ENCODE data around the gene LMAN1L. TPM values are rescaled to one million over a fixed set of nuclear protein-coding genes. Genes with fewer than 3 reads are reported as not detected.

Gene LMAN1L
- total RNA-seq, 1 donor from 2014 or later, result not detected

DNA sequence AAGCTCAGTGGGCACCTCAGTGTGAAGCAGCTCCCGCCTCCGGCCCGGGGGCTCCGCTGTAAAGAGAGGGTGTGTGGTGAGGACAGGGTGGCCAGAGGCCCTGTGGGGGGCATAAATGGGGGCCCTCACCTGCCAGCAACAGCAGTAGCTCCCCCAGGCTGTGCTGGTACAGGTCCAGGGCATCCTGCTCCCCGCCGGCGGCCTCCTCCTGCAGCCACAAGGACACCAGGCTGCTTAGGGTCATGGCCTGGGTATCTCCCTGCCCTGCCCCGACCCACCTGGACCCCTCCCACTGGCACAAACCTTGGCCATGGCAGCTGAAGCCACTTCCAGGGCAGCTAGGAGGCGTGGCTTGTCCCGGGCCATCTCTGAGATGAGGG, 25.5 kb downstream of the LMAN1L start:
- no peak for DNase-seq

DNA sequence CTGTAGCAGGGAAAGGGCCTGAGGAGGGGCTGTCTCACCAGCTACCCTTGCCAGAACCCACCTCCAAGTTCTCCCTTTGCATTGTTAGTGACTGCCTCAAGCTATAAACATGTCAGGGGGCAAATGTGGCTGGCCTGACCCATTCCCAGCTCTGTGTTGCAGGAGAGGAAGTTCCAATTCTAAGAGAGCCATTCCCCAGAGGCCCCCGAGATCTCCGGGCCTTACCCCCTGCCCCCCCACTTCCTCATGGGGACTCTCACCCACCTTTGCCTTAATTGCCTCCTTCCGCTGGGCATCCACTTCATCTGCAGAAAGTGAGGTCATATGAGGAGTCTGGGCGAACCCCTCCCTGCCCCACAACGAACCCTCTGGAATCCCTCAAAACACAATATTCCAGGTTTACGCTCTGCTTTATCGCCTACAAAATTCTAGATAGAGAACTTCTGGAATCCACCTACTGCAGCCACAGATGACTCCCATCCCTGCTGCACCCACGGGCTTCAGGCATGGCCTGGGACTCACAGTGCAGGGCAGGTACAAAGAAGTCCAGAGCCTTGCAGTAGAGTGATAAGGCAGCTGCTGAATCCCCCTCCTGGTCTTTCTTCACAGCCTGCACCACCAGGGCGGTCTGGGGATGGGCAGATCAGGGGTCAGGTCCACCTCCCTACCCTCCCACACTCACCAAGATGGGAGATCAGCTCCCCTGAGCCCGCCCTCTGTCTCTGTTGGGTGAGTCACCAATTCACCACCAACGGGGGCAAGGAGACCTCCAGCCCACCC, 26.3 kb downstream of the LMAN1L start:
- DNase-seq, result no peak

DNA sequence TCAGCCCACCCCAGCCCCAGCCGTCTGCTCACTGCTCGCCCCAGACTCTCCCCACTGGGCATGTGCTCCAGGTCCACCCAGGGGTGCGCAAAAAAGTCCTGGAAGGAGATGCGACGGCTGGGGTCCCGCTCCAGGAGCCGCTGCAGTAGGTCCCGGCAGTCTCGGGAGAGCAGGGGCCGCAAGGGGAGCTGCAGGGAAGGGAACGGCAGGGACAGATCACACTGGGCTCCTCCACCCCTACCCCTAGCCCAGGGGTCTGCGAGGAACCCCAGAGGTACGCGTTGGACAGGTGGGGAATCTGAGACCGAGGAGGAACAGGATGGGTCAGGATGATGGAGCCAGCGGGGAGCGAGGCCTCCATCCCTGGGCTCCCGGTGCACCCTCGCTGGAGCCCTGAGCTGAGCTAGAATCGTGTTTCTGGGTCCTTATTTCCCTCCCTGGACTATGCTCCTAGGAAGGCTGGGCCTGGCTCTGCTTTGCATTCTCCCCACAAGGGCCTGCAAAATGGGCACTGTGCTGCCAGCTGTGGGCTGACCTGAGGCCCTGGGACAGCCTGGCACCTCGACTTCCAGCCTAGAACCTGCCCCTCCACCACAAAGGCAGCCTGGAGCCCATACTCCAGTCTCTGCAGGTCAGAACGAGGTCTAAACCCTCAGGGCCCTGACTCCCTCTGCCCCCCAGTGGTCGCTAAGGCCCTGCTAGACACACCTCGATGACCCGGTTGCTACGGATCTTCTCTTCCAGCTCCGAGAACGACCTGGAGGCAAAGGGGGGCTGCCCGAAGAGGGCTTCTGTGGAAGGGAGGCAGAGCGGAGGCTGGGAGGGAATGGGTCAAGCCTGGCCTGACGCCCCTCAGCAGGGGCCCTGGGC, 27.1 kb downstream of the LMAN1L start:
- no peak for DNase-seq

DNA sequence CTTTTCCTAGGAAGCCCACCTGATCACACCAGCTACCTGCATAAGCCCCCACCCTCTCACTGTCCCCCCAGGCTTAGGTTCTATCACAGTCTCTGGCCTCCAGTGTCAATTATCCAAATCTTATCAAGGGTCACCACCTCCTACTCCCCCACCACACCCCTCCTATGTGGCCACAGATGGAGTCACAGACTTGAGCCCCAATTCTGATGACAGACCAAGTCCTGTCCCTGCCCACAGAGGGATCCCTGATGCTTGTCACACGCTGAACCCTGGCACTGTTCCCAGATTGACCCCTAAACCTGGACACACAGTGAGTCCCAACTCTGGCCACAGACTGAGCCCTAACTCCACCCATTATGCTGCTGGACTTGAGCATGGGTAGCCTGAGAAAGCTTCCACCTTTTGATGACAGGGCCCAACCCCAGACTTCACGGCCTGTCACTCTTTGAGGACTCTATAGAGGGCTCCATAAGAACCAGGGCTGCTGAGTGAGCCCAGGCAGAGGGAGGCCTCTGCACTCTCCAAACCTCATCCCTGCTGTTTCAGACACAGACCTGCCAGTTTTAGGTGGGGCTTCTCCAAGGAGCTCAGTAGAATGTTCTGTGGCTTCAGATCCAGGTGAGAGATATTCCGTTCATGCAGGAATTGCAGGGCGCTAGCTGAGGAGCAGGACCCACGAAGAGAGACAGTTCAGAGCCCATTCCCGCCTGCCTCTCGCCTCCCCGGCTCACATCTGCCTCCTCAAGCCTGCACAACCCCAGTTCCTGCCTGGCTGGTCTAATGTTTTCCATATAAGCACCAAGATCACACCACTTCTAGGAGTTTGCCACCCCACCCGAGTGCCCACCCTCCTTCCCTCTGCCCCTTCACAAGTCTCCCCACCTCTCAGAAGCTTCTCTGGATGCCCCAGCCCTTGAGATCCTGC, 28.5 kb downstream of the LMAN1L start:
- no peak for DNase-seq

DNA sequence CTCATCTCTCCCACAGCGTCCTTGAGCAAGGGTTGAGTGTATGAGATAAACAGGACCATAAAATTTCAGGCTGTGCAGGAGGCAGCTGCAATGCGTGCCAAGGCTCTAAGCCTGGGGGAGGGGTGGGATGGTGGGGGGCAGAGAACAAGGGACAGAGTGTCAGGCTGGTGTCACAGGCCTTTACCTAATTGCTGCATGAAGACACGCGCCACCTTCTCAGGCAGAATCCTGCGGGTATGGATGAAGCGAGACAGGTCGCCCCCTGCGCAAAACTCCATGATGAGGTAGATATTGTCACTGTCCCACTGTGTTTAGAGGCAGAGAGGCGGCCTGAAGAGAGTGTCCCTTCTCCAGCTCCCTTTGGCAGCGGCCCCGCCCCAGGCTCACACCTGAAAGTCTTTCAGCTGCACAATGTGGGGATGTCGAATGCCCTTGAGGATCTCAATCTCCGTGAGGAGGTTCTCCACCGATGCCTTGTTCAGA, 29.3 kb downstream of the LMAN1L start:
- no peak for DNase-seq

DNA sequence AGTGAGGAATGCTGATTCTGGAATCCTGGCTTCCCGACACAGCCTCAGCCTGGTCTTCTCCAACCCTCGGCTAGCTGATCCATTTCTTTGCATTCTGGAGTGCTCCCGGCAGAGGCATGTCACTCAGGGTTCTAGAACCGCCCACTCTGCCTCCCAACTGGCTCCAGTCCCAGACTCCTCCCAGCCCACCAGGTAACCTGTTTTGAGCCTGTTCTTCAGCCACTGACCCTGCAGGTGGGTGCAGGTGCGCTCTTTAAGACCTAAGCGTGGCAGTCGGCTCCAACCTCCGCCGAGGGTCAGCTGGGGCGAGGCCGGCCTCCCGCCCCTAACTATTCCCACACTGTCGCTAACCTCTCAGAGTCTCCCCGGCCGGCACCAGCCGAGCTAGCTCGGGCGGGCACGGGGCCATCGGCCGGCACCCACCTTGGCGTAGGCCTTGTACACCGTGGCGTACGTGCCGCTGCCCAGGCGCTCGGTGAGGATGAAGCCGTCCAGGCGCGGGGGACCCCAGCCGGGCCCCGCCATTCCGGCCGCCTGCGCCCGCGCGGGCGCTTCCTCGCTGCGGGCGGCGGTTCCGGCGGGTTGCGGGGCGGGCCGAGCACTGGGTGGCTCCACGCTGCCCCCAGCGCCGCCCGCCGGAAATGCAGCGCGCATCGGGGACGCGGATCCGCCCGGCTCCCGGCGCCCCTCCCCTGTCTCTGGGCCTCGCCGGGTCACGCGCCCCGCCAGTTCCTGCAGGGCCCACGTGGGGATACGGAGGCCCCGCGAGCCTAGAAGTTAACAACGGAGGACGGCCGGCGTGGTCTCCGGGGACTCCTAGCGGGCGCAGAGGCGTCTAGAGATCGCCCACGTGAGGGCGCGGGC, 30.2 kb downstream of the LMAN1L start, which contains the start of gene ULK3:
ULK3 (minus strand) TSS at position 576 of the 864 bp plus-strand sequence; CDS start at position 525, 51 bp downstream.
- peak; percentile 93 for DNase-seq

DNA sequence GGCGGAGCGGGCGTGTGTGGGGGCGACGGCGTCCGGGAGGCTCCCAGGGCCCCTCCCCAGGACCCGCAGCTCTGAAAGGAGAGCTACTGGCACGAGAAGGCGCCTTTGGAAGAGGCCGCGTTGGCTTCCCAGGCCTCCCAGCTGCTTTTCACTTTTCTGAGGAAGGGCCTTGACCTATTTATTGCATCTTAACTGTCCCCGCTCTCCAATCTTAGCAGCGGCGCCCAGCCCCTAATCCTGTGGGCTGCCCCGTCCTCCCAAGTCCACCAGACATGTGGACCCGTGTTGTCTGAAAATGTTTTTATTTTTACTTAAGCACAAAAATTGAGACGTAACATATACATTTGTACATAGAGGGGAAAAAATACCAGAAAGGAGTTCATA, 30.8 kb downstream of the LMAN1L start:
- DNase-seq, result no peak

DNA sequence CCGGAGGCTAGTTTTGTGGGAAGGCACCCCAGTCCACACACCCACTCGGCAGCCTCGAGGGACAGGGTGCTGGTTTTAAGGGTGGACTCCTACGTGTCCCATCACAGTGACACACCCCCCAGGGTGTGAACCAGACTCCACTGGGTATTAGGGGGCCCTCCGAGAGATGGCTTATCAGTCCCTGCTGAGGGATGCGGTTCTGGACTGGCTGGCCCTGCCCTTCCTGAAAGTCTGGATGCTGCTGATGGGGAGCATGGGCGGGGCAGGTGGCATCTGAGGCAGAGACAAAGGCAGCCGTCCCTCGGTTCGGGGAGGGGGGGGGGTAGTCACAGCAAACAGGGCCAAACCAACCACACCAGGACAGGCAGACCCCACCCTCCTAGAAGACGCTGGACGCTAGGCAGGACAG, 31.3 kb downstream of the LMAN1L start:
- peak; percentile 20 for DNase-seq

DNA sequence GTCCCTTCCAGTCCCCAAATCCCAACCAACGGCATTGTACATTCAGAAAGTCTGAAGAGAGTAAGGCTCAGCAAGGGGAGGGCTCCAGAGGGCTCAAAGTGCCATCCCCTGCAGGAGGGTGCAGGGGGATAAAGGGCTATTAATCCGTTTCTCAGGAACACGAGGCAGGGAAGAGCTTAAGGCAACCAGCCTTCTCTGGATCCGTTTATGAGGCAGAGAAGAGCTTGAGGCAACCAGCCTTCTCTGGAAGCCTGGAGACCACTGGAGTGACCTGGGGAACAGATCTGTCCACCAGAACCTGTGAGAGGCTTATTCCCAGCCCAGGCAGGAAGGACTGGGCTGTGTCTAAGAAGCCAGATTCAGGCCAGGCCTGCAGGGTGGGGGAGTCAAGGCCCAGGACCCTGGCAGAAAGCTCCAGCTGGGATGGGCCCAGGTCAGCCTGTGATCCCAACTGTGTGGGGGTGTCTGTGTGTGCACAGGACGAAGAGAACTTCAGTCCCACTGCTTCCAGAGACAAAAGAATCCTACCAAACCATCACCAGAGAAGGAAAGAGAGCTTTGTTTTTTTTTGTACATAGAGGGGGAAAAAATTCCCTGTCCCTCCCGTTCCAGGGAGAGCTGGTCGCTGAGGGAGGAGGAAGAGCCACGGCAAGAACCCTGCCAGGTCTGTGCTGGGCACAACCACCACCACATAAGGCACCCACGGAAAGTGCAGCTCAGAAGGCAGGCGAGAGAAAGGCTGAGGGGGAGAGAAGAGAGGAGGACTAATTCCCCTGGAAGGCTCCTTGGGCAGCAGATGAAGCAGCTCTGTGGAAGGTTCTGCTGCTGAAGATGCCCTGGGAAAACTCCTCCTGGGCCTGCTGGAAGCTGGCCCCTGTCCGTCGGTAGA, 31.9 kb downstream of the LMAN1L start:
- DNase-seq, result no peak

DNA sequence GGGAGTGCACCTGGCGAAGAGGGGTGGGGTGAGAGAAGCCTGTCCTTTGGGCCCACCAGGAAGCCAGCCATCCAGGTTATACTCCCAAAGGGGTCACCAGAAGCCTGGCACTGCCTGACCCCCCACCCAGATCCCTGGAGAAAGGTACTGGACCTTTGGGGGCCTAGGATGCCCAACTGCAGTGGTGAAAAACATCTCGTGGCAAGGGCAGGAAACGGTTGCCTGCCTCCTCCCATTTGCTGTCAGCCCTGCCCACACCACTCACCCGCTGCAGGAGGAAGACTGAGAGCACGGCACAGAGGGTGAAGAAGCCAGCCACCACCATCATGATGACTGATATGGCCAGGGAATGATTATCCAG, 32.6 kb downstream of the LMAN1L start:
- DNase-seq, result no peak

DNA sequence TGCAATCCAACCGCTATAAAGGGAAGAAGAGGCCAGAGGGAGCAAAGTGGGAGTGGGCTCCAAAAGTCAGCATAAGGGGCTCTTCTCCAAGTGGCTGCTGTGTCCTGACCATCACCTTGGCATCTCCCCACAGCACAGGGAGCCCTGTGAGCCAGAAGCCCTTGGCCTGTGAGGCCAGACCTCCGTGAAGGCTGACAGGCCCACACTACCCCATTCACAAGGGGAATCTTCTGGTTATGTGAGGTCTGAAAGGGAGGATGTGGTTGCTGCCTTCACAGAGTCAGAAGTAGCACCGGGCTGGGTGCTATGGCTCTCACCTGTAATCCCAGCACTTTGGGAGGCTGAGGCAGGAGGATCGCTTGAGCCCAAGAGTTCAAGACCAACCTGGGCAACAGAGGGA, 32.9 kb downstream of the LMAN1L start:
- no peak for DNase-seq

DNA sequence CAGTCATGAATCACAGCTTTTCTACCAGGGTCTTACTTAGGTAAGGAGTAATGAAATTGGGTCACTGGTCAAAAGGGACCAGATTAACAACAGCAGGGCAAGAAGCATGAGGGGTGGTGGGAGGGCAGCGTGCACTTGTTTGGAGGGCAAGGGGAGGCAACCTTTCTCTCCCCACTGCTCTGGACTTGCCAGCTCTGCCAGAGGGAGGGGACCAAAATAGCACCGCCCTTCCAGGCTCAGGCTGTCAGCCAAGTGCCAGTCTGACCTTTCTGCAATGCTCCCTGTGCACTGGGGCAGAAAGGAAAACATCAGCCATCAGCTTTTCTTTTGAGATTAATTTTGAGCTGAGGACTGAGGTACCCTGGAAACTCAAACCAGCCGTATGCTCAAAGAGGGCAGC, 34.8 kb downstream of the LMAN1L start:
- DNase-seq, result no peak

DNA sequence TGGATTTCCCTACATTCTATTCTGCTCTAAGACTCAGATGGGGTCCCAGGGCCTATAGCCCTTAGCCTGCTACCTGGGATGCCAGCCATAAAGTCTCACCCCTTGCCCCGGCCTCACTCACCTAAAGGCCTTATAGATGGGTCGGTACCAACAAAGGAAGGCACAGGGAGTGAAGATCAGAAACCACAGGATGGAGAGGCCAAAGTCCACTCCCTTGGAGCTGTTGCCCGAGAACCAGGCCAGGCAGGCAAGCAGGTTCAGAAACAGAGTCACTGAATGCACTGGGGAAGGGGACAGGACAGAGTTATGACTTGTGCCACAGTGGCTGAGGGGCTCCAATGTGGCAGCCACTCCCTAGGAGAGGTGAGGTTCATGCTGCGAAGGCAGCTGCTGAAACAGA, 37.8 kb downstream of the LMAN1L start:
- DNase-seq, result no peak

DNA sequence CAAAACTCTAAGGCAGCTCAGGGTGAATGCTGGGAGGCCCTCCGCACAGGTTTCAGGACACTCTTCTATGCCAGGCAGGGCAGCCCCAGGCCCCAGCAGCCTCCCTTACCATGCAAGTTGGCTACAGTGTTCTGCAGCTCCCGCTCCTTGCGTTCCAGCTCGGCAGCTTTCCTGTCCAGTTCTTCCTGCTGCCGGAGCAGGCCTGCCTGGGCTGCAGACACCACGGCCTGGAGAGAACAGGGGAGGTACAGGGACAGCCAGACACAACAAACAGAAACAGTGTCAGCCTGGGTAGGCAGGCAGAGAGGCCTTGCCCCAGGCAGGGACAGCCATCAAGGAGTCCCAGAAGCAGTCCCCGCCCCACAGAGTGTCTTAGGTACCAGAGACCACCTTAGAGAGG, 39.3 kb downstream of the LMAN1L start:
- no peak for DNase-seq

DNA sequence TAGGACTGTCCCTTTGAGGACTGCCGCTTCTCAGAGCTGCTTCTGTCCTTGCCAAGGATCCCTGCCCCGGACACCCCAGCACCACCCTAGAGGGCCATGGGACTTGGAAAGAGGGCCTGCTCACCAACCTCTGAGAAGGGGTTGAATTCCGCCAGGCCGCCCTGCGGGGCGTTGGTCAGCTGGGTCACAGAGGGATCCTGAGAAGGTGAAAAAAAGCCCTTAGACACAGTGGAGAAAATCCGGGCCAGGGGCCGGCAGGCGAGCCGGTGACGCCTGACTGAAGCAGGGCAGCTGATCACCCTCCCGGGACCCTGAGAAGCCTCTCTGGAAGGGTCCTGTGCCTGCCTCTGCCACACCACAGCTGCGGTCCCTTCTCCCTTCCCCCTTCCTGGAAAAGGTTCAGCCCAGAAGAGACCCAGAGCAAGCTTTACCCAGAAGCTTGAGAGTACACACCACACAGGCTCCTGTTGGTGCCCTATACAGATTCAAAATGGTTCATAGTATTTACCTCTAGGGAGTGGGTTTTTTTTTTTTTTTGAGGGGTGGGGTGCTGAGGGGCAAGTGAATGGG, 41.9 kb downstream of the LMAN1L start:
- peak; percentile 60 for DNase-seq

DNA sequence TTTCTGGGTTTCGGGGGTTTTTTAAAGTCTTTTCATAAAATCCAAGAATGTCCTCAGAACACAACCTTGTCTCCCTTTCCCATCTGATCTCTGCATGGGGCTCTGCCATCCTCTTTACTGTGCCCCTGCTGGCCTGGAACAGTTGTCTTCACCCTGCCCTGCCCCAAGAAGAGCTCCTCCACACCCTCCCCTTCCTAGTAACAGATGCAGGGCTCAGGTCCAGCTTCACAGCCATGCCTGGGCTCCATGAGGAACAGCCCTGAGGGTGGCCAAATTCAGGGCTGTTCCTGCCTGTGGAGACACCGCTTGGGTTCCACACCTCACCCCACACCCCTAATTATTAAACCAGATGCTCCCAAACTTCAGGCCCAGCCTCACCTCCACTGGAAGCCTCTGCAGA, 43.2 kb downstream of the LMAN1L start:
- DNase-seq, result peak; percentile 90

DNA sequence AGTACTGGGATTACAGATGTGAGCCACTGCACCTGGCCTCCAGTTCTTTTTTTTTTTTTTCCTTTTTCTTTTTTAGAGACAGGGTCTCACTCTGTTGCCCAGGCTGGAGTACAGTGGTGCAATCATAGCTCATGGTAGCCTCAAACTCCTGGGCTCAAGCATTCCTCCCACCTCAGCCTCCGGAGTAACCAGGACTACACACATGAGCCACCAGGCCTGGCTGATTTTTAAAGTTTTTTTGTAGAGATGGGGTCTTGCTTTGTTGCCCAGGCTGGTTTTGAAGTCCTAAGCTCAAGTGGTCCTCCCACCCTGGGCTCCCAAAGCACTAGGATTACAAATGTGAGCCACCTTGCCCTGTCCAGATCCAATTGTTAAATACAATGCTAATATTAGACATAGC, 43.9 kb downstream of the LMAN1L start:
- DNase-seq, result no peak

DNA sequence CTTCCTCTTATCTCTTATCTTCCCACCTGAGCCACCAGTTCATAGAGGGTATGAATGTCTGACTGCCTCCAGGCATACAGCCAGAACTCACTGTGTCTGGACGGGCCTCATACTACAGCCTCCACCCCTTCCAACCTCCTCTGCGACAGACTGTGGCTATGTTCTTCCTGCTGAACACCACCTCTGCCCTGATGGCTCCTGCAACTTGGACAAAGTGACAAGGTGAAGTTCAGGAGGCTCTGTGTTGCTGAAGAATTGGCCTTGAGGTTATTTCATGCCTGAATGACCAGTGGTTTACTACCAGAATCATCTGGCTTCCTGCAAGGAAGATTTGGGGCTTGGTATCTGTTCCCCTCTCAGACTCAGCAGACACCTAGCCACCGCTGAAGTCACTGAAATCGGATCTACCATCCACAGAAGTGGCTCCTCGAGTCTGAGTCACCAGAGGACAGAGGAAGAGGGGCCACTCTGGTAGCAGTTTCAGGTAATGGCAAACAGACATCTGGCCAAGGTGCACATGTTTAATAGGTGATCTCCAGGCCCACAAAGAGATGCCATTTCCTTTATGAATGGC, 44.5 kb downstream of the LMAN1L start:
- no peak for DNase-seq

DNA sequence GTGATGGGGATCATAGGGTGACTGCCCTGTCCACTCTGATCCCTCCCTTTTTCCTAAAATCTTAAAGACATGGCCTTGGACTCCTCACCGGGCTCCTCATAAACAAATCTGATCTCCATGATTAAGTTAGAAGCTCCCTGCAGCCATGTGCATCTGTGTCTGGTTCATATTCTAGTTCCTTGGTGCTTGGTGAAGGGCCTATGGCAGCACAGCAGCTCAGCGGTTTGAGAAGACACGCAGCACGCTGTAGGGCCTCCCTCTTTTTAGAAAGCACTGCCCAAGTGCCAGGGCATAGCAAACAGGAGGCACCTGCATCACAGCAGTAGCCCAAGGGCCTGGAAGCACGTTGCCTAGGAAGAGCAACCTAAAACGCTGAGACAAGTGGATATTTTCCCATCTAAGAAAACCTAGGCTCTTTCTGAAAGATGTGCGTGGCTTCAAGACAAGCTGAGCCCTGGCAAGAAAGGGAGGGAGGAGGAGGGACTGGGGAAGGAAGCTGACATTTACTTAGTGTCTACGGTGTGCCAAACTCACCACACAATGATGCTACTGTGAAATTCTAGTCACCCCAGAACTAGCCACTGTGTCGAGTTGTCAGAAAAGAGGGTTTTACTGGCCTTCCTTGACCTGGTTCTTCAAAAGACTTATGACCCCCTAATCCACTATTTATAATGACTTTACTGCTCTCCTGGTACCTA, 45.2 kb downstream of the LMAN1L start:
- no peak for DNase-seq
